DMS53 treated with DMSO at 0.1 percent for 48 hours (cell line): ENCODE measurements around the gene HPSE.
A peak's percentile ranks its signal among the peaks of the same experiment; 100 is the strongest.
"Not testable (repeated sequence)": the region's sequence is repeated elsewhere in the genome, so short reads cannot be mapped to it uniquely, and the experiment has no call there.

Experiments used
- DNase-seq: peaks from one replicate; lab custom pipeline; 2025; ENCODE audit not compliant: unreplicated experiment; lab: John Stamatoyannopoulos, UW

HPSE gene

DNA sequence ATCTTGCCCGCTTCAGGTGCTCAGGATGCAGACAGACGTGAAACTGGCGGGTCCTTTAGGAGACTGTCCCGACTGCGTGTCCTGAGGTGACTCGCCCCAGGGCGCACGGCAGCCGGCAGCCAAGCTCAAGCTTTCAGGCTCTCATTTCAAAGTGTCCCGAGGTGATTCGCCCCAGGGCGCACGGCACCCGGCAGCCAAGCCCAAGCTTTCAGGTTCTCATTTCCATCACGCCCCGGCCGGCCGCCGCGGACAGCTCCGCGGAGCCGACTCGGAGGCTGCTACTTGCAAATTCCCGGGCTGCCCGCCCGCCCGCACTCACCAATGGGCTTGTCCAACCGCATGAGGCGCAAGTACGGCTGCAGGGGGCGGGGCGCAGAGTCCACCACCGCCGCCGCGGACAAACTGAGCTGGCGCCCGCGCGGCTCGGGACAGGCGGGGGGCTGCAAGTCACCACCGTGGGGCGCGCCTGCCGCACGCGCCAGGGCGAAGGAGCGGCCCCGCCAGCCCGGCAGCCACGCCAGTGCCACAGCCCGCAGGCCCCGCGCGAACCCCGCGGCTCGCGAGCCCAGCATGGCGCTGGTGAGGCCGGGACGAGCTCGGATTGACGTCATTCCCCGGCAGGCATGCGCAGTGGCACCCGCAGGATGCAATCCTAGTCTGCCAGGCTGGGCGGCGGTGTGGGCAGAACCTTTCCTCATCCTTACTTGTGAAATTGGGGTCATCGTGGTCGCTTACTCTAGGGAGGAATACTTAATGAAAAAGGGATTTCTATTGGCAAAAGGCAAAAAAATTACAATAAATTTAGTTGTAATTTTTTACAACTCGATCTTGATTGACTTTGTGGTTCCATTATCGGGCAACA is 50.2 kb downstream of the HPSE start, which contains the start of gene COQ2:
Gene COQ2, minus strand, starts transcription at position 606 of the 862 bp plus-strand sequence. Its CDS starts 34 bp downstream, at position 572.
- DNase-seq, result peak; percentile 75

DNA sequence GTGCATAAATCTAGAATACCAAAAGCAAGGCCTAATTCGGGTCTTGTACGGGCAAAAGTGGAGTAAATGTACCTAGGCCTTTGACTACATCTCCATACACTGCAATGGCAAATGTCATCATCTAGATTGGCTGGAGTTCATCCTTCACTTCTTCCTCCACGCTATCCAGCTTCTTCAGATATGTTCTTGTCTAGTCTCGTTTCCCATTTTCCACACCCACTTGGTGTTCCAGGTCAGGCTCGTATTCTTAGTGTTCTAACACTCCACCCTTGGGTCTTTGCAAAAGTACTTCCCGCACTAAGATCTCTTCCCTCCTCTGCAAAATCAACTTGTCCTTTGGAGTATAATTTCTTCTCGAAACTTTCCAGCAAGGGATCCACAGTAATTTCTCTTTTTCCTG is 51.5 kb downstream of the HPSE start:
- no peak for DNase-seq

GRCh38 chr4:83282049-83282535 is 52.6 kb downstream of the HPSE start:
- peak; percentile 22 for DNase-seq

DNA sequence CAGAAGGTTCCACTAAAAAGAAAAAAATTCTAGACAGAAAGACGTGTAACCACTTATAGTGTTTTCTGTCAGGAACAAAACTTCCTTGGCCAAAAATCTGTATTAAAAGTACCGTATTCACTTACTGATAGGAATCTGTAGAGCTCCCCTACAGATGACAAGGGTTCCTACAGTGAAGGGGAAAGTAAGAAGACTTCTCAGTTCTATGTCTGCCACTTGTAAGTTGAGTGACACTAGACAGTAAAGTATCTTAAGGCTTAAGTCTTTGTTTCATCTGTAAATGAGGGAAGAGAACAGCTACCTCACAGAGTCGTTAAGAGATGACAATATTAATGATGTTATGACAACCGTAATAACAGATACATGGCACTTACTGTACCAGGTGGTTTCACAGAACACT is 53.3 kb downstream of the HPSE start:
- no peak for DNase-seq

- DNase-seq, result no peak
Measured at GRCh38 chr4:83276299-83277040, 58.2 kb downstream of the HPSE start.

- DNase-seq, result not testable (repeated sequence)
Measured at GRCh38 chr4:83273926-83274325, 60.7 kb downstream of the HPSE start.

- no peak for DNase-seq
Measured at GRCh38 chr4:83272900-83273299, 61.7 kb downstream of the HPSE start.

DNA sequence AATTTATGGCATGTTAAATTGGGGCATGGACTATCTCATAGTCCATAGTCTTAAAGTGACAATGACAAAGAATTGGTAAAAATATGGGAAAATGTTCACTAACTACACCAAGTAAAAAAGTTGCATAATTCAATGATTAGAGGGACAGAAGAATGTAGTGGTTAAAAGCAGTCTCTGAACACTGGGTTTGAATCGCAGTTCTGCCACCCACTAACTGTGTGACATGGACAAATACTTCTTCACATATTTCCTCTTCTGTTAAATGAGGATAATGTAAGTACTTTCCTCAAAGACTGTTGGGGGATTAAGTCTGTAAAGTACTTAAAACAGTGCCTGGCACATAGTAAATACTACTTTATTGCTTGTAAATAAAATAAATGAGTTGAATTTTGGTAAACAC is 65.4 kb downstream of the HPSE start:
- DNase-seq, result no peak

DNA sequence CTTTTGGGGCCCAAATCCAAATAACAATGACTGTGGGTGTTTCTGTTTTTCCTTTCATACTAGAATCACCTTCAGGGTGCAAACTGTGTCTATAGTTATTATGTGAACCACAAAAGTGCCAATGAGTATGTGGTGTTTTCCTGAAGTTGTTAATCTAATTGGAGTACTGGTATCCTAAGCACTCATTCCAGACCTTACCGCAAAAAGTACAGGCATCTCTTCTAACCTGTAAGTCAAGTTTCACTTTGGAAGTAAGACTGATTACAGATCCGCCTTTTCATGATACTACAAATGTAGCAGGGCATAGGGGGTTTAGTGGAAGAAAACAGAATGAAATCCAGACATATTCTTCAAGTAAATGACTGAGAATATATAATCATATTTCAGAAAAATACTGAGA is 66.2 kb downstream of the HPSE start:
- no peak for DNase-seq

GRCh38 chr4:83267830-83268475 is 66.7 kb downstream of the HPSE start:
- no peak for DNase-seq

GRCh38 chr4:83267121-83267829 is 67.4 kb downstream of the HPSE start:
- DNase-seq, result no peak

DNA sequence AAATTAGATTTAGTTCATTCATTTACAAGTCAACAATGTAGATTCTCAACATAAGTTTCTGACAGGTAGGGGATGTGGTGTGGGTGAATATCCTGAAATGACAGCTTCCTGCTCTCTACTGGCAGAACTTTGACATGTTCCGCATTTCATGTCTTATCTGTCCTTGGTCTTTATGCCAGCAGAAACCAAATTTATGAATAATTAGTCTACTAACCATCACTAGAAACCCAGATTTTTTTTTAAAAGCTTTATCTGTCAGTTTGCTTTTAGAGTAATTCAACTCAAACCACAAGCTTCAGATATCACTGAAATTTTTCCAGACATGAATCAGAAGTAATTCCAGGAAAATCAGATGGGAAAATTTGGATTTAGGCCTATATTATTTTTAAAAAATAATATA is 68.0 kb downstream of the HPSE start:
- DNase-seq, result no peak

DNA sequence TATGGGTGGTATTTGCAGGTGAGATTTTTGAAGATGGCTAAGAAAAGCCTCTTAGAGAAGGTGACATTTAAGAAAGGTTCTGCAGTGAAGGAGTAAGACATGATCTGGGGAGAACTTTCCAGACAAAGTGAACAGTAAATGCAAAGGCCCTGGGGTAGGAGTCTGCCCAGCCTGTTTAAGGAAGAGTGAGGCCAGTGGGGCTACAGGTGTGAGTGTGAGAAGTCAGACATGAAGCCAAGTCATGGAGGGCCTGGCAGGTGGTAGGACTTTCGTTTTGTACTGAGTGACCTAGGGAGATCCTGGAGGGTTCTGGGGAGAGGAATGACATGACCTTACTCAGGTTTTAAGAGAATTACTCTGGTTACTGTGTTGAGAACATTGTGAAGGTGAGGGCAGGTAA is 71.5 kb downstream of the HPSE start:
- DNase-seq, result no peak

DNA sequence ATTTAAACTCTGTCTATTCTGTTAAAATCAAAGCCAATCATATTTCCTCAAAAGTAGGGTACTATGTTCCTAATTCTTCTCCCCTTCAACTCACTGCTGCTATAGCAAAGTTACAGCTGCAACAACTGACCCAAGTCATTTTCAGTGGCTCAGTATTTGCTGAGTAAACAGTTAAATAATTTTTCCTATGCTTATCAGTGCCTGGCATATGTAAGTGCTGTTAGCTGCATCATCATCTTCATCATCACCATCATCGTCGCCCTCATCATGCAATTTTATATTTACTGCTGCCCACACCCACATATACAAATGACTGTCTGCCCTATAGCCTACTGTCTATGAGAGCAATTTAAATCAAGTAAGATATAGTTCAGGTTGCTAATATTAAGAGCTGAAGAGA is 72.0 kb downstream of the HPSE start:
- no peak for DNase-seq

DNA sequence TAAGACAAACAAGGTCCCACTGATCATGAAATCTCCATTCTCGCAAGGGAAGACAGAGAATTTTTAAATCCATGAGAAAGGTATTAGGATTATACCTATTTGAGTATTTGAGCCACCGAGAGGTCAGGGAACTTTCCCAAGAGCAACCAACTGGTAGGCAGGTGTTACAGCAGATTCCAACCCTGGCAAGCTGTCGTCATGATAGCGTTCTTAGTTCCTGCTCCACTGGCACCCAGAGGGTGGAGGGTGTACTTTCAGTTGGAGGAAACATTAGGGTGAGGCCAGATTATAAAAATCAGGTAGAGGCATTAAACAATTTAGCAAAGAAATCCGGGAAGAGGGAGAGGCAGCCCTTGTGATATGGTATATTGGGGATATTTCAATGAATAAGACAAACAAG is 73.3 kb downstream of the HPSE start:
- no peak for DNase-seq

DNA sequence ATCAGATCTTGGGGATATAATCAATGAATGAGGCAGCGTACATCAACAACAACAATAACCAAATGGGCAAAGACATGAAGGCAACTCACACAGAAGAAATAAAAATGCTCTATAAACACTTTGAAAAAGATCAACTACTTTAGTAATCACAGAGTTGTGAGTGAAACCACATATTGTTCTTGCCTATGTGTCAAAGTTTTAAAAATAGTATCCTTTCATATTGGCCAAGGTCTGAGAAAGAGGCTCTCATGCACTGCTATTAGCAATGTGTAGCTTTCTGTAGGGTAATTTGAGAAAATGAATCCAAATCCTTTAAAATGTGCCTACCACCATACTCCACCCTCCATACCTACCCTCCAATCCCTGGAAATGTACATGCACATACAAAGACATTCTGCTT is 75.1 kb downstream of the HPSE start:
- no peak for DNase-seq

GRCh38 chr4:83258461-83258860 is 76.2 kb downstream of the HPSE start:
- no peak for DNase-seq

- no peak for DNase-seq
Measured at GRCh38 chr4:83257811-83258210, 76.8 kb downstream of the HPSE start.

GRCh38 chr4:83255584-83255983 is 79.1 kb downstream of the HPSE start:
- no peak for DNase-seq

GRCh38 chr4:83252782-83253405 is 81.8 kb downstream of the HPSE start:
- peak; percentile 47 for DNase-seq

DNA sequence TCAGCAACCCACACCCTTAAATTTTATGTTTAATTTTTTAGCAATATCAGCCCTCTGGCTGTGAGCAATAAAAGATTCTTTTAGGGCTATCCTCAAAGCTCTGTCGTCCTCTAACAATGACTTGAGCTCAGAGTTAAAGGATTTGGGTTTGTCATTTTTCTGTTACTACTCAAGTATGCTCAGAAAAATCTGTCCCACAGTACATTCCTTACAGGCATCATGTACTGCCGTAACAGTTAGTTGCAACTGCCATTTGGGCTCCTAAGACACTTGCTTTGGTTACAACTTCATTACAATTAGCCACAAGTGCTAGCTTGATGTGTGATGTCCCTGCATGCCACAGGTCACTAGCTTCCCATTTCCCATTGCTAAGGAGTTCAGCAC is 83.2 kb downstream of the HPSE start:
- no peak for DNase-seq
